Endothelial cell of umbilical vein (primary cell): ENCODE results near the gene SPATA18. TPM values are rescaled to one million over a fixed set of nuclear protein-coding genes. Genes with fewer than 3 reads are reported as not detected.

ENCODE experiments used
- BruUV-seq: library from RNA; stranded (reverse); fragments of 400-500 nt; replicated peaks from 2 replicates; lab custom pipeline; 2021; lab: Mats Ljungman, UMichigan
- CTCF ChIA-PET: fragments of 300-600, 350-600 bp; sonication (Branson Sonifier 250); formaldehyde crosslinking; loops from one replicate; lab custom pipeline; 2021; ENCODE audit warnings: antibody characterized with exemption, inconsistent platforms; lab: Charles Lee
- POLR2A ChIA-PET: fragments of 300-600, 350-600 bp; sonication (Branson Sonifier 250); formaldehyde crosslinking; loops from one replicate; lab custom pipeline; 2021; ENCODE audit warnings: antibody characterized with exemption, inconsistent platforms; lab: Charles Lee
- DNase-seq: peaks from one replicate; pipeline ENCODE4 v3.0.0-alpha.2; 2011; ENCODE audit warnings: low read depth, low spot score
- FAIRE-seq: peaks from 2 replicates; lab custom pipeline; 2011; peaks lifted over from hg19 to GRCh38; lab: Jason Lieb, UNC
- H2AFZ ChIP-seq: 2 replicates; pipeline ENCODE4 v1.6.0; 2012; ENCODE audit warnings: low read depth, low read length, control low read depth, inconsistent platforms
- H3K27ac ChIP-seq: 2 replicates; pipeline ENCODE4 v1.5.1; 2011; ENCODE audit warnings: low read depth, mild to moderate bottlenecking, control low read depth, low read length, moderate library complexity; ENCODE audit not compliant: insufficient read depth
- H3K27me3 ChIP-seq, 2 experiments: 2 replicates each; pipeline versions ENCODE4 v1.6.0 to v1.6.1; 2011; ENCODE audit warnings: low read length in 2 of 2, mixed read lengths in 1 of 2; ENCODE audit not compliant: control insufficient read depth in 2 of 2, insufficient read depth in 2 of 2
- H3K36me3 ChIP-seq, 2 experiments: 2 replicates in 1 of 2; 3 replicates in 1 of 2; pipeline ENCODE4 v1.5.1; 2011; ENCODE audit warnings: low read length in 2 of 2, mild to moderate bottlenecking in 1 of 2, moderate library complexity in 1 of 2; ENCODE audit not compliant: control insufficient read depth in 2 of 2, insufficient read depth in 2 of 2; ENCODE audit errors: extremely low read depth in 1 of 2
- H3K4me1 ChIP-seq: 3 replicates; pipeline ENCODE4 v1.5.1; 2011; ENCODE audit warnings: mild to moderate bottlenecking, low read length; ENCODE audit not compliant: control insufficient read depth, insufficient read depth; ENCODE audit errors: extremely low read depth
- H3K4me2 ChIP-seq: 2 replicates; pipeline ENCODE4 v1.6.1; 2011; ENCODE audit warnings: low read length, control low read depth, mixed read lengths; ENCODE audit not compliant: insufficient read depth
- H3K4me3 ChIP-seq, 3 experiments: fragments of 200-600 bp in 1 of 3; sonication (generic), shearing (Covaris generic) in 1 of 3; replicated peaks in 1 of 3; 2 replicates each; pipeline ENCODE4 v1.5.1; 2011 to 2016; ENCODE audit warnings: control low read depth in 3 of 3, low read length in 3 of 3, mild to moderate bottlenecking in 2 of 3, inconsistent platforms in 1 of 3, low read depth in 1 of 3, moderate library complexity in 1 of 3; ENCODE audit not compliant: insufficient read depth in 1 of 3
- H3K79me2 ChIP-seq: 2 replicates; pipeline ENCODE4 v1.6.0; 2012; ENCODE audit warnings: low read length, inconsistent platforms; ENCODE audit not compliant: control insufficient read depth, insufficient read depth
- H3K9ac ChIP-seq: replicated peaks from 2 replicates; pipeline ENCODE3; 2011; ENCODE audit warnings: low read length, control low read depth; ENCODE audit not compliant: insufficient read depth; ENCODE audit errors: extremely low read depth
- H3K9me1 ChIP-seq: replicated peaks from 3 replicates; pipeline ENCODE4 v1.6.0; 2011; ENCODE audit warnings: mild to moderate bottlenecking, low read length; ENCODE audit not compliant: control insufficient read depth, insufficient read depth; ENCODE audit errors: extremely low read depth
- H3K9me3 ChIP-seq: replicated peaks from 2 replicates; pipeline ENCODE4 v1.5.1; 2012; ENCODE audit warnings: low read length, inconsistent platforms; ENCODE audit not compliant: control insufficient read depth, insufficient read depth
- H4K20me1 ChIP-seq: replicated peaks from 2 replicates; pipeline ENCODE3; 2011; ENCODE audit warnings: mild to moderate bottlenecking, low read length; ENCODE audit not compliant: control insufficient read depth, insufficient read depth; ENCODE audit errors: extremely low read depth
- FOS ChIP-seq: IDR thresholded peaks from 2 replicates; pipeline ENCODE4 v1.6.1; 2011; ENCODE audit warnings: mild to moderate bottlenecking, low read length, moderate library complexity, borderline replicate concordance; ENCODE audit not compliant: insufficient read depth
- GATA2 ChIP-seq: IDR thresholded peaks from 2 replicates; pipeline ENCODE4 v1.7.0; 2011; ENCODE audit warnings: low read depth, mild to moderate bottlenecking, moderate library complexity, mixed read lengths, low read length; ENCODE audit not compliant: insufficient read length, insufficient read depth
- JUN ChIP-seq: IDR thresholded peaks from 2 replicates; pipeline ENCODE4 v1.6.1; 2011; ENCODE audit warnings: borderline replicate concordance, low read depth; ENCODE audit not compliant: insufficient read length, insufficient read depth
- MYC ChIP-seq: IDR thresholded peaks from one replicate; pipeline ENCODE4 v1.6.1; 2011; ENCODE audit warnings: mild to moderate bottlenecking, low read depth, low read length
- POLR2A ChIP-seq: IDR thresholded peaks from 2 replicates; pipeline ENCODE4 v1.6.1; 2012; ENCODE audit warnings: low read depth, mild to moderate bottlenecking, control low read depth, low read length
- POLR2AphosphoS5 ChIP-seq: IDR thresholded peaks from 2 replicates; pipeline ENCODE4 v1.6.1; 2012; ENCODE audit warnings: low read depth, mild to moderate bottlenecking, control low read depth, low read length, moderate library complexity; ENCODE audit not compliant: insufficient read depth
- dilution Hi-C: fragments of 300-500 bp; cut with MboI; formaldehyde crosslinking; loops from one replicate; pipeline ENCODE4 v1.15.0; 2019; ENCODE audit warnings: low sequenced_read_pairs; ENCODE audit not compliant: extremely low pct_ligation_motif_present
- intact Hi-C: fragments of 100-400 bp; cut with micrococcal nuclease; formaldehyde crosslinking; loops from one replicate; pipeline ENCODE4 v1.10.0; 2022
- polyA plus RNA-seq, 4 experiments: library from polyadenylated mRNA; depleted of rRNA in 3 of 4; stranded (reverse) in 3 of 4; unstranded in 1 of 4; fragments of >200 nt; gene quantifications; 2 replicates each; pipeline versions ENCODE4 v1.2.1 to v1.2.3, GENCODE V29; 2011 to 2012; ENCODE audit warnings: missing spikeins in 1 of 4
- total RNA-seq: library from RNA; stranded (reverse); gene quantifications from 2 replicates; pipeline ENCODE4 v1.2.3, GENCODE V29; 2021
- TF ChIP-seq, protein P1 (sequence below), 2 donors: IDR thresholded peaks; 1 replicate in 1 of 2; 2 replicates in 1 of 2; pipeline ENCODE4 v1.5.1; 2011; ENCODE audit warnings: low read length in 2 of 2, mild to moderate bottlenecking in 2 of 2, moderate library complexity in 2 of 2, control low read depth in 1 of 2, inconsistent platforms in 1 of 2, low read depth in 1 of 2; ENCODE audit not compliant: insufficient read depth in 1 of 2; ENCODE audit errors: extremely low read depth in 1 of 2
- TF ChIP-seq, protein P2 (sequence below): IDR thresholded peaks from 2 replicates; pipeline ENCODE4 v1.6.1; 2011; ENCODE audit not compliant: insufficient read depth, insufficient read length

The SPATA18 gene
- total and polyA plus RNA-seq, 2 donors (not counting 3 experiments of a cell fraction or from before 2014, with no cell fraction given), result 2.7 to 4.6 TPM

DNA sequence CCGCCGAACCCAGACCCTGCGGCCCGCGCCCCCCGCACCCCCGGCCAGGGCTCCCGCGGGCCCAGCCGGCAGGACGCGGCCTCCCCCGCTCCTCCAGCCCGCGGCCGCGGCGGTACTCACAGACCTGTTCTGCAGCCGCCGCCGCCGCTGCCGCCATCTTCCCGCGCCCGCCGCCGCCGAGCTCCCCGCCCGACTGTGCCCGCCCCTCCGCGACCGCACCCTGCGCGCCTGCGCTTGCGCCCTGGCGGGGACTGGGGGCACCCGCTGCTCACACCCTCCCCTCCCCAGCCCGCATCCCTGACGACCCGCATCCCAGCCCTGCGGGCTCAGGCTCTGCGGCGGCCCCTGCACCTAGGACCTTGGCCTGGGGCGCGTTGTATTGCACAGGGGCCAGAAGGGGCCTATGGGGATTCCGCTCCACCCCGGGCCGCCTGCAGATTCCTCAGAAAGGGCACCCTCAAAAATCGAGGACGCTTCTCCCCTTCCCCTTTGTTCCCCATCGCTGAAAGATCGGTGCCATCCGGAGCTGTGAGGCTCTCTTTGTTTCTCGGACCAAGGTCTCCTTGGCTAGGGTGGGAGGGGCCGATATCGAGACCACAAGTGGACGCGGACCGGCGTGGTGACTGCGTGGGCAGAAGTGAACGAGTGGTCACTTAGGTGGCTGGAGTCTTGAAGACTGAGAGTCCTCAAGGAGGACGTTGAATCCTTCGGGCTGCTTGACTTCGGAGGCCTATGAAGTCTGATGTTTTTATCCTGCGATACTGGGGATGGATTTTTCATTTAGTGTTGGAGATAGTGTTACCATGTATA lies 12.8 kb upstream of the SPATA18 start, which contains the start of gene SGCB:
SGCB (minus strand) TSS at position 197 of the 810 bp plus-strand sequence; CDS start at position 157, 40 bp downstream.
- Histone ChIP-seq H3K4me3 (peak within 1 kb of the TSS; percentile 59 to 98 (median 72)), H3K9me1 (no peaks in the 10 kb centered on the region), H3K79me2 (peaks cover 36% of the 10 kb centered on the region), H3K4me2 (peak within 1 kb of the TSS; percentile 99), H3K4me1 (peaks cover 20% of the 10 kb centered on the region), H3K9me3 (no peaks in the 10 kb centered on the region), H3K36me3 (no peaks in the 10 kb centered on the region), H3K27ac (peak within 1 kb of the TSS; percentile 9), H4K20me1 (peaks cover 5% of the 10 kb centered on the region), H3K27me3 (peaks cover 26 to 36% of the 10 kb centered on the region in 2 experiments), H3K9ac (peak within 1 kb of the TSS; percentile 61), H2AFZ (peak within 1 kb of the TSS; percentile 95)
- BruUV-seq, result no TSS peak
- dilution Hi-C loops (no loop called here), intact Hi-C loops (no loop called here)
- TF ChIP-seq POLR2A (peak; percentile 24), POLR2AphosphoS5 (peak; percentile 75), GATA2 (no peak)
- FAIRE-seq (no peak), DNase-seq (peak; percentile 42)
- ChIA-PET CTCF (interaction anchor here (0.8 to 2.0 kb wide), 5 partner anchors 12 to 338 kb away, joined by 3 to 13 read pairs (median 4); partner anchors contain the start of genes DCUN1D4 and SPATA18), POLR2A (interaction anchor here (0.9 to 1.1 kb wide), 2 partner anchors 14 to 195 kb away, joined by 3 to 5 read pairs; partner anchors contain the start of gene DCUN1D4)

DNA sequence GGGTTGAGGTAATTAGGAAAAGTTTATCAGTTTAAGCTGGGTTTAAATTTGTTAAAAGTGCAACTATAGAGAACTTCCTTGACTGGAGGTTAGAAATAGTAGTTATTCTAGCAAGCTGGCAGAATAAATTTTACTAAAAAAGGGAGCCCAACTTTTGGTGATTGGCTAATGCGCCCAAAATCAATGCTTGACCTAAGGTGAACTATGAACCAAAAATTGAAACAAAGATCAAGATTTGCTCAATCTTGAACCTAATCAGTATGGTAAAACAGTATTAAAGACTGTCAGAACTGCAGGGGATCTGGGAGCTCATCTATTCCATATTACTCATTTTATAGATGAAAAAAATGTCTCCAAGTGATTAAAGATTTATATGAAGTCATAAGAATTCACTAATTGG lies 6.1 kb upstream of the SPATA18 start:
- Histone ChIP-seq H3K79me2 (no peaks in the 10 kb centered on the region), H3K9me1 (no peaks in the 10 kb centered on the region), H4K20me1 (no peaks in the 10 kb centered on the region), H3K36me3 (no peaks in the 10 kb centered on the region), H3K4me1 (no peaks in the 10 kb centered on the region), H3K9ac (no peak overlapping the region), H3K4me3 (no peak overlapping the region), H3K27me3 (peaks cover 43 to 57% of the 10 kb centered on the region in 2 experiments), H3K4me2 (no peak overlapping the region), H2AFZ (no peak overlapping the region), H3K27ac (no peak overlapping the region), H3K9me3 (no peaks in the 10 kb centered on the region)
- BruUV-seq, result no TSS peak
- TF ChIP-seq POLR2A, result no peak
- TF ChIP-seq FOS, result no peak
- TF ChIP-seq POLR2AphosphoS5, result no peak
- TF ChIP-seq, protein P1, sequence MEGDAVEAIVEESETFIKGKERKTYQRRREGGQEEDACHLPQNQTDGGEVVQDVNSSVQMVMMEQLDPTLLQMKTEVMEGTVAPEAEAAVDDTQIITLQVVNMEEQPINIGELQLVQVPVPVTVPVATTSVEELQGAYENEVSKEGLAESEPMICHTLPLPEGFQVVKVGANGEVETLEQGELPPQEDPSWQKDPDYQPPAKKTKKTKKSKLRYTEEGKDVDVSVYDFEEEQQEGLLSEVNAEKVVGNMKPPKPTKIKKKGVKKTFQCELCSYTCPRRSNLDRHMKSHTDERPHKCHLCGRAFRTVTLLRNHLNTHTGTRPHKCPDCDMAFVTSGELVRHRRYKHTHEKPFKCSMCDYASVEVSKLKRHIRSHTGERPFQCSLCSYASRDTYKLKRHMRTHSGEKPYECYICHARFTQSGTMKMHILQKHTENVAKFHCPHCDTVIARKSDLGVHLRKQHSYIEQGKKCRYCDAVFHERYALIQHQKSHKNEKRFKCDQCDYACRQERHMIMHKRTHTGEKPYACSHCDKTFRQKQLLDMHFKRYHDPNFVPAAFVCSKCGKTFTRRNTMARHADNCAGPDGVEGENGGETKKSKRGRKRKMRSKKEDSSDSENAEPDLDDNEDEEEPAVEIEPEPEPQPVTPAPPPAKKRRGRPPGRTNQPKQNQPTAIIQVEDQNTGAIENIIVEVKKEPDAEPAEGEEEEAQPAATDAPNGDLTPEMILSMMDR (IDR thresholded peaks at IDR 0.05; ENCODE audit: extremely low read depth in 1 of 2, insufficient read depth in 1 of 2, low read depth in 1 of 2, low read length in 2 of 2), result no peak
- no peak for TF ChIP-seq GATA2
- no peak for TF ChIP-seq JUN
- TF ChIP-seq, protein P2, sequence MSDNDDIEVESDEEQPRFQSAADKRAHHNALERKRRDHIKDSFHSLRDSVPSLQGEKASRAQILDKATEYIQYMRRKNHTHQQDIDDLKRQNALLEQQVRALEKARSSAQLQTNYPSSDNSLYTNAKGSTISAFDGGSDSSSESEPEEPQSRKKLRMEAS, result no peak
- TF ChIP-seq MYC, result no peak
- FAIRE-seq (no peak), DNase-seq (no peak)
- dilution Hi-C loops (no loop called here), intact Hi-C loops (no loop called here)
- CTCF ChIA-PET, result no interaction called here
- POLR2A ChIA-PET, result no interaction called here
